Right lobe of liver (tissue), 6 donors: ENCODE data around the gene CCL28. TPM values are rescaled to one million over a fixed set of nuclear protein-coding genes. Genes with fewer than 3 reads are reported as not detected.

Experiments
- ATAC-seq, 4 donors: fragments of 200-7000 bp; cut with Tn5 transposase; one replicate each; pipeline ENCODE4 v1.9.1; 2020; ENCODE audit warnings: mild to moderate bottlenecking in 4 of 4, moderate library complexity in 4 of 4
- DNase-seq, 3 donors: peaks; one replicate each; pipeline ENCODE4 v3.0.0-alpha.2; 2020
- H3K27ac ChIP-seq, 3 donors: fragments of 200-600 bp; one replicate each; pipeline ENCODE4 v1.8.0; 2022
- H3K27me3 ChIP-seq, 2 donors: fragments of 200-600 bp; one replicate each; pipeline ENCODE4 v1.8.0; 2022
- H3K36me3 ChIP-seq, 4 donors: fragments of 200-600 bp; sonication (generic) in 1 of 4; one replicate each; pipeline versions ENCODE4 v1.5.1 to v1.8.0; 2017 to 2022; ENCODE audit warnings: control low read depth in 1 of 4
- H3K4me1 ChIP-seq, 4 donors: fragments of 200-600 bp; sonication (generic) in 1 of 4; one replicate each; pipeline versions ENCODE4 v1.5.1 to v1.8.0; 2017 to 2022; ENCODE audit warnings: control low read depth in 1 of 4
- H3K4me3 ChIP-seq, 3 donors: fragments of 200-600 bp; one replicate each; pipeline ENCODE4 v1.8.0; 2022
- H3K9me3 ChIP-seq, 4 donors: fragments of 200-600 bp; sonication (generic) in 1 of 4; one replicate each; pipeline versions ENCODE4 v1.5.1 to v1.8.0; 2017 to 2022; ENCODE audit warnings: control low read depth in 1 of 4
- CTCF ChIP-seq, 4 donors: fragments of 200-600 bp in 3 of 4; fragments of 450-650 bp in 1 of 4; IDR thresholded peaks; one replicate each; pipeline versions ENCODE4 v1.5.1 to v1.8.0; 2016 to 2022; ENCODE audit warnings: antibody characterized with exemption in 4 of 4, mild to moderate bottlenecking in 2 of 4
- POLR2A ChIP-seq: fragments of 450-650 bp; IDR thresholded peaks from one replicate; pipeline ENCODE4 v1.6.1; 2017; ENCODE audit warnings: antibody characterized with exemption, mild to moderate bottlenecking
- WGBS: methylation state at CpG from one replicate; pipeline ENCODE4 v1.1.6; 2018; ENCODE audit warnings: low coverage, low lambda C conversion rate; ENCODE audit not compliant: insufficient coverage; ENCODE audit errors: missing lambda C conversion rate; 5-methylcytosine and 5-hydroxymethylcytosine counted together
- intact Hi-C, 2 donors: fragments of 100-400 bp; cut with DNase I; formaldehyde crosslinking; loops; one replicate each; pipeline versions ENCODE4 v1.11.2 to v1.14.1; 2022
- total RNA-seq, 6 experiments: library from RNA; depleted of rRNA in 2 of 6; stranded (reverse); fragments of >200 nt in 2 of 6; fragmentation: NEBNext Ultra II Directional in 3 of 6; extraction: Animal tissue kit (Norgen Biotek cat#: 25700) in 3 of 6; gene quantifications; one replicate each; pipeline versions ENCODE4 v1.1.0 to v1.2.4, GENCODE V29; 2016 to 2023
- donor health status: DM: no; HTN: yes; CAD: no.
- donor health status: DM: no; HTN: no; CAD: no.
- donor health status: DM: no; HTN: no; CAD: no.
- donor health status: DM: no; HTN: yes; CAD: no.
- donor health status: DM: no; HTN: yes; CAD: no.

The CCL28 gene
- total RNA-seq, 6 experiments from 2014 or later, result 1.00 to 2.3 (median 1.3) TPM

GRCh38 chr5:43357878-43358281, 54.3 kb downstream of the CCL28 start:
- WGBS, result 56% methylated on average over 3 of the region's 3 CpGs

GRCh38 chr5:43357067-43357466, 55.1 kb downstream of the CCL28 start:
- no peak overlapping the region for H3K4me3 ChIP-seq
- no peaks in the 10 kb centered on the region for H3K27me3 ChIP-seq
- DNase-seq (peak in 1 of 3 donors; percentile 55), ATAC-seq (peak; percentile 86 to 98 (median 94))
- TF ChIP-seq POLR2A, result no peak
- H3K9me3 ChIP-seq, result peaks cover 0 to 8% (median 2%) of the 10 kb centered on the region in 4 donors
- no peaks in the 10 kb centered on the region for H3K36me3 ChIP-seq
- intact Hi-C loops, result no loop called here
- H3K4me1 ChIP-seq, result peaks cover 0 to 10% (median 3%) of the 10 kb centered on the region in 4 donors
- H3K27ac ChIP-seq, result peak overlapping the region in 1 of 3 donors; percentile 50
- 33% methylated on average over 2 of the region's 2 CpGs for WGBS

More at GRCh38 chr5:43357878-43358281, 54.3 kb downstream of the CCL28 start:
- Histone ChIP-seq H3K27ac (peak overlapping the region in 1 of 3 donors; percentile 50), H3K4me1 (peaks cover 0 to 10% (median 3%) of the 10 kb centered on the region in 4 donors), H3K36me3 (no peaks in the 10 kb centered on the region), H3K27me3 (no peaks in the 10 kb centered on the region), H3K4me3 (no peak overlapping the region), H3K9me3 (peaks cover 0 to 8% (median 2%) of the 10 kb centered on the region in 4 donors)
- DNase-seq (no peak), ATAC-seq (no peak)
- TF ChIP-seq POLR2A (no peak), CTCF (IDR thresholded peaks at IDR 0.05) (no peak)
- intact Hi-C loops, result no loop called here

- no peaks in the 10 kb centered on the region for H3K27me3 ChIP-seq
- peaks cover 0 to 1% (median under 1%) of the 10 kb centered on the region in 4 donors for H3K9me3 ChIP-seq
- ATAC-seq (no peak), DNase-seq (no peak)
- intact Hi-C loops, result no loop called here
- peaks cover 0 to 10% (median 3%) of the 10 kb centered on the region in 4 donors for H3K4me1 ChIP-seq
- TF ChIP-seq POLR2A (no peak), CTCF (IDR thresholded peaks at IDR 0.05) (no peak)
- no peaks in the 10 kb centered on the region for H3K36me3 ChIP-seq
- 90% methylated on average over 3 of the region's 3 CpGs for WGBS
- no peak overlapping the region for H3K4me3 ChIP-seq
- H3K27ac ChIP-seq, result no peak overlapping the region
Observed at GRCh38 chr5:43354774-43355173, 57.4 kb downstream of the CCL28 start.

GRCh38 chr5:43353668-43354067, 58.5 kb downstream of the CCL28 start:
- Histone ChIP-seq H3K27ac (no peak overlapping the region), H3K9me3 (no peaks in the 10 kb centered on the region), H3K27me3 (no peaks in the 10 kb centered on the region), H3K4me1 (peaks cover 0 to 10% (median 3%) of the 10 kb centered on the region in 4 donors), H3K36me3 (no peaks in the 10 kb centered on the region), H3K4me3 (no peak overlapping the region)
- DNase-seq (no peak), ATAC-seq (no peak)
- no peak for TF ChIP-seq CTCF (IDR thresholded peaks at IDR 0.05)
- intact Hi-C loops, result no loop called here
- WGBS, result 93% methylated on average over 1 of the region's 1 CpG

- DNase-seq, result no peak
- Histone ChIP-seq H3K9me3 (no peaks in the 10 kb centered on the region), H3K36me3 (no peaks in the 10 kb centered on the region), H3K4me1 (peaks cover 0 to 7% (median 3%) of the 10 kb centered on the region in 4 donors), H3K4me3 (no peak overlapping the region), H3K27ac (no peak overlapping the region), H3K27me3 (no peaks in the 10 kb centered on the region)
- 72% methylated on average over 2 of the region's 2 CpGs for WGBS
- TF ChIP-seq CTCF (IDR thresholded peaks at IDR 0.05) (no peak), POLR2A (no peak)
- no peak for ATAC-seq
- intact Hi-C loops, result no loop called here
Observed at GRCh38 chr5:43352915-43353314, 59.3 kb downstream of the CCL28 start.
